ENCODE measurements around the gene SND1.

Gene SND1
- long read RNA-seq, transcript SND1-201 (24 exons, 3,476 nt) = major isoform, 3,160 of 3,503 reads
- long read RNA-seq, partial matches to known transcripts = 174 of 3,503 reads
- long read RNA-seq, other reads (novel, unspliced or antisense) = 168 of 3,503 reads

GRCh38 chr7:127651556-127652332, at the start of gene SND1:
SND1 (plus strand) TSS chr7:127652194; CDS start chr7:127652374, 180 bp downstream.
- TF ChIP-seq REST (IDR thresholded peaks at IDR 0.05; ENCODE audit: insufficient replicate concordance, low read depth) (peak; percentile 65), CTCF (IDR thresholded peaks at IDR 0.05; ENCODE audit: insufficient read depth, low read length) (no peak), POLR2AphosphoS5 (IDR thresholded peaks at IDR 0.05; ENCODE audit: low read depth) (peak; percentile 93), GABPA (IDR thresholded peaks at IDR 0.05; ENCODE audit: low read depth) (peak; percentile 85), SPI1 (IDR thresholded peaks at IDR 0.05; ENCODE audit: borderline replicate concordance, low read depth) (peak; percentile 26; the same call in 1 of the 2 replicates)
- Histone ChIP-seq H3K27ac (replicated peaks) (peak within 1 kb of the TSS; percentile 84), H3K27me3 (ENCODE audit: insufficient read depth, poor library complexity, severe bottlenecking) (no peaks in the 10 kb centered on the region), H3K4me3 (replicated peaks; ENCODE audit: insufficient read depth, low read length) (peak within 1 kb of the TSS; percentile 96)
- peak; percentile 94 to 100 for DNase-seq (ENCODE audit: low read depth in 1 of 2, low spot score in 1 of 2)

- H3K27ac ChIP-seq (replicated peaks) = no peak overlapping the region
- H3K4me3 ChIP-seq (replicated peaks; ENCODE audit: insufficient read depth, low read length) = no peak overlapping the region
- no peaks in the 10 kb centered on the region for H3K27me3 ChIP-seq (ENCODE audit: insufficient read depth, poor library complexity, severe bottlenecking)
- TF ChIP-seq CTCF (IDR thresholded peaks at IDR 0.05; ENCODE audit: insufficient read depth, low read length) (no peak), REST (IDR thresholded peaks at IDR 0.05; ENCODE audit: insufficient replicate concordance, low read depth) (no peak), POLR2AphosphoS5 (IDR thresholded peaks at IDR 0.05; ENCODE audit: low read depth) (no peak)
- no peak for DNase-seq (ENCODE audit: low read depth in 1 of 2, low spot score in 1 of 2)
These were observed 43.5 kb upstream of the SND1 start for GRCh38 chr7:127608446-127608845.

GRCh38 chr7:127609297-127609696, 42.7 kb upstream of the SND1 start:
- H3K27me3 ChIP-seq (ENCODE audit: insufficient read depth, poor library complexity, severe bottlenecking) = no peaks in the 10 kb centered on the region
- TF ChIP-seq SPI1 (IDR thresholded peaks at IDR 0.05; ENCODE audit: borderline replicate concordance, low read depth) (no peak), POLR2AphosphoS5 (IDR thresholded peaks at IDR 0.05; ENCODE audit: low read depth) (no peak), CTCF (IDR thresholded peaks at IDR 0.05; ENCODE audit: insufficient read depth, low read length) (no peak), GABPA (IDR thresholded peaks at IDR 0.05; ENCODE audit: low read depth) (no peak)
- no peak overlapping the region for H3K4me3 ChIP-seq (replicated peaks; ENCODE audit: insufficient read depth, low read length)
- no peak for DNase-seq (ENCODE audit: low read depth in 1 of 2, low spot score in 1 of 2)
- no peak overlapping the region for H3K27ac ChIP-seq (replicated peaks)

All from HL-60 (cell line).